GM19455 (cell line): ENCODE results near the gene ACTN1.

Source experiments
- ATAC-seq: cut with Tn5 transposase; IDR thresholded peaks from one replicate; pipeline ENCODE4 v1.9.1; 2021; ENCODE audit not compliant: unreplicated experiment

ACTN1 gene

GRCh38 chr14:68937471-68938270 lies 41.4 kb downstream of the ACTN1 start:
- ATAC-seq: no peak

- ATAC-seq: no peak
Observed at GRCh38 chr14:68936980-68937379, 42.1 kb downstream of the ACTN1 start.

- ATAC-seq: no peak
Observed at GRCh38 chr14:68936476-68936875, 42.6 kb downstream of the ACTN1 start.

- no peak for ATAC-seq
Observed at GRCh38 chr14:68935761-68936214, 43.3 kb downstream of the ACTN1 start.

- ATAC-seq: no peak
Observed at GRCh38 chr14:68934066-68934465, 45.0 kb downstream of the ACTN1 start.

- no peak for ATAC-seq
Observed at GRCh38 chr14:68932686-68933085, 46.4 kb downstream of the ACTN1 start.

- ATAC-seq: no peak
Observed at GRCh38 chr14:68932231-68932630, 46.9 kb downstream of the ACTN1 start.

- ATAC-seq: no peak
Observed at GRCh38 chr14:68931474-68932051, 47.5 kb downstream of the ACTN1 start.

- ATAC-seq: no peak
Observed at GRCh38 chr14:68931063-68931462, 48.0 kb downstream of the ACTN1 start.

GRCh38 chr14:68929623-68930307 lies 49.3 kb downstream of the ACTN1 start:
- no peak for ATAC-seq

- ATAC-seq: no peak
Observed at GRCh38 chr14:68928770-68929550, 50.1 kb downstream of the ACTN1 start.

- ATAC-seq: no peak
Observed at GRCh38 chr14:68927956-68928675, 51.0 kb downstream of the ACTN1 start.

- no peak for ATAC-seq
Observed at GRCh38 chr14:68927089-68927488, 52.0 kb downstream of the ACTN1 start.

- no peak for ATAC-seq
Observed at GRCh38 chr14:68926236-68926635, 52.9 kb downstream of the ACTN1 start.

GRCh38 chr14:68925373-68925772 lies 53.7 kb downstream of the ACTN1 start:
- no peak for ATAC-seq

GRCh38 chr14:68924186-68925158 lies 54.6 kb downstream of the ACTN1 start:
- no peak for ATAC-seq

GRCh38 chr14:68922886-68923285 lies 56.2 kb downstream of the ACTN1 start:
- no peak for ATAC-seq

- ATAC-seq: no peak
Observed at GRCh38 chr14:68922201-68922621, 56.9 kb downstream of the ACTN1 start.

GRCh38 chr14:68921666-68922065 lies 57.4 kb downstream of the ACTN1 start:
- ATAC-seq: no peak
